Measurements from ENCODE around the gene TMEM9B.
"Not testable (repeated sequence)": the region's sequence is repeated elsewhere in the genome, so short reads cannot be mapped to it uniquely, and the experiment has no call there.

Gene TMEM9B

GRCh38 chr11:8998017-8998416 is 33.8 kb upstream of the TMEM9B start:
- Histone ChIP-seq H3K4me1 (ENCODE audit: control insufficient read depth, insufficient read depth, low read length) (peaks cover 3% of the 10 kb centered on the region), H3K36me3 (ENCODE audit: control insufficient read depth in 2 of 2, insufficient read depth in 2 of 2, low read length in 2 of 2) (no peaks in the 10 kb centered on the region), H3K27ac (ENCODE audit: low read length) (no peak overlapping the region)

GRCh38 chr11:8997451-8997850 is 33.2 kb upstream of the TMEM9B start:
- Histone ChIP-seq H3K4me1 (ENCODE audit: control insufficient read depth, insufficient read depth, low read length) (no peaks in the 10 kb centered on the region), H3K4me3 (ENCODE audit: low read length in 2 of 2) (no peak overlapping the region), H3K9ac (ENCODE audit: low read length in 2 of 2) (no peak overlapping the region), H3K27ac (ENCODE audit: low read length) (no peak overlapping the region), H3K36me3 (ENCODE audit: control insufficient read depth in 2 of 2, insufficient read depth in 2 of 2, low read length in 2 of 2) (no peaks in the 10 kb centered on the region), H3K9me3 (ENCODE audit: control insufficient read depth in 2 of 2, low read length in 2 of 2) (no peaks in the 10 kb centered on the region), H3K27me3 (ENCODE audit: control insufficient read depth in 1 of 2, insufficient read depth in 2 of 2, low read length in 2 of 2) (no peaks in the 10 kb centered on the region)

More at GRCh38 chr11:8998017-8998416, 33.8 kb upstream of the TMEM9B start:
- H3K9me3 ChIP-seq (ENCODE audit: control insufficient read depth in 2 of 2, low read length in 2 of 2) = no peaks in the 10 kb centered on the region
- H3K4me3 ChIP-seq (ENCODE audit: low read length in 2 of 2) = no peak overlapping the region
- H3K9ac ChIP-seq (ENCODE audit: low read length in 2 of 2) = no peak overlapping the region
- H3K27me3 ChIP-seq (ENCODE audit: control insufficient read depth in 1 of 2, insufficient read depth in 2 of 2, low read length in 2 of 2) = no peaks in the 10 kb centered on the region

GRCh38 chr11:8989453-8989852 is 25.2 kb upstream of the TMEM9B start:
- Histone ChIP-seq H3K27ac (ENCODE audit: low read length) (no peak overlapping the region), H3K27me3 (ENCODE audit: control insufficient read depth in 1 of 2, insufficient read depth in 2 of 2, low read length in 2 of 2) (no peaks in the 10 kb centered on the region), H3K4me1 (ENCODE audit: control insufficient read depth, insufficient read depth, low read length) (no peaks in the 10 kb centered on the region), H3K9me3 (ENCODE audit: control insufficient read depth in 2 of 2, low read length in 2 of 2) (no peaks in the 10 kb centered on the region), H3K4me3 (ENCODE audit: low read length in 2 of 2) (no peak overlapping the region), H3K9ac (ENCODE audit: low read length in 2 of 2) (no peak overlapping the region), H3K36me3 (ENCODE audit: control insufficient read depth in 2 of 2, insufficient read depth in 2 of 2, low read length in 2 of 2) (no peaks in the 10 kb centered on the region)

GRCh38 chr11:8988329-8989234 is 24.3 kb upstream of the TMEM9B start:
- Histone ChIP-seq H3K9ac (ENCODE audit: low read length in 2 of 2) (no peak overlapping the region), H3K27ac (ENCODE audit: low read length) (no peak overlapping the region), H3K9me3 (ENCODE audit: control insufficient read depth in 2 of 2, low read length in 2 of 2) (no peaks in the 10 kb centered on the region), H3K4me1 (ENCODE audit: control insufficient read depth, insufficient read depth, low read length) (no peaks in the 10 kb centered on the region), H3K4me3 (ENCODE audit: low read length in 2 of 2) (no peak overlapping the region), H3K27me3 (ENCODE audit: control insufficient read depth in 1 of 2, insufficient read depth in 2 of 2, low read length in 2 of 2) (no peaks in the 10 kb centered on the region), H3K36me3 (ENCODE audit: control insufficient read depth in 2 of 2, insufficient read depth in 2 of 2, low read length in 2 of 2) (peaks cover 0 to 2% of the 10 kb centered on the region in 2 donors)

- Histone ChIP-seq H3K27me3 (ENCODE audit: control insufficient read depth in 1 of 2, insufficient read depth in 2 of 2, low read length in 2 of 2) (no peaks in the 10 kb centered on the region), H3K9ac (ENCODE audit: low read length in 2 of 2) (no peak overlapping the region), H3K36me3 (ENCODE audit: control insufficient read depth in 2 of 2, insufficient read depth in 2 of 2, low read length in 2 of 2) (peaks cover 0 to 3% of the 10 kb centered on the region in 2 donors), H3K4me3 (ENCODE audit: low read length in 2 of 2) (no peak overlapping the region), H3K9me3 (ENCODE audit: control insufficient read depth in 2 of 2, low read length in 2 of 2) (no peaks in the 10 kb centered on the region), H3K27ac (ENCODE audit: low read length) (no peak overlapping the region), H3K4me1 (ENCODE audit: control insufficient read depth, insufficient read depth, low read length) (no peaks in the 10 kb centered on the region)
These were observed 23.2 kb upstream of the TMEM9B start for GRCh38 chr11:8987446-8987845.

GRCh38 chr11:8986772-8987171 is 22.5 kb upstream of the TMEM9B start:
- not testable (repeated sequence) for H3K27me3 ChIP-seq (ENCODE audit: control insufficient read depth in 1 of 2, insufficient read depth in 2 of 2, low read length in 2 of 2)

GRCh38 chr11:8985462-8985861 is 21.2 kb upstream of the TMEM9B start:
- Histone ChIP-seq H3K27me3 (ENCODE audit: control insufficient read depth in 1 of 2, insufficient read depth in 2 of 2, low read length in 2 of 2) (no peaks in the 10 kb centered on the region), H3K9me3 (ENCODE audit: control insufficient read depth in 2 of 2, low read length in 2 of 2) (no peaks in the 10 kb centered on the region), H3K9ac (ENCODE audit: low read length in 2 of 2) (no peak overlapping the region), H3K36me3 (ENCODE audit: control insufficient read depth in 2 of 2, insufficient read depth in 2 of 2, low read length in 2 of 2) (peaks cover 0 to 3% of the 10 kb centered on the region in 2 donors), H3K4me1 (ENCODE audit: control insufficient read depth, insufficient read depth, low read length) (no peaks in the 10 kb centered on the region), H3K4me3 (ENCODE audit: low read length in 2 of 2) (no peak overlapping the region), H3K27ac (ENCODE audit: low read length) (no peak overlapping the region)

More at GRCh38 chr11:8986772-8987171, 22.5 kb upstream of the TMEM9B start:
- H3K4me1 ChIP-seq (ENCODE audit: control insufficient read depth, insufficient read depth, low read length); H3K27ac ChIP-seq (ENCODE audit: low read length); H3K36me3 ChIP-seq (ENCODE audit: control insufficient read depth in 2 of 2, insufficient read depth in 2 of 2, low read length in 2 of 2); H3K9ac ChIP-seq (ENCODE audit: low read length in 2 of 2); H3K4me3 ChIP-seq (ENCODE audit: low read length in 2 of 2); H3K9me3 ChIP-seq (ENCODE audit: control insufficient read depth in 2 of 2, low read length in 2 of 2): not testable (repeated sequence)

GRCh38 chr11:8983552-8983951 is 19.3 kb upstream of the TMEM9B start:
- H3K9me3 ChIP-seq (ENCODE audit: control insufficient read depth in 2 of 2, low read length in 2 of 2) = no peaks in the 10 kb centered on the region
- H3K4me3 ChIP-seq (ENCODE audit: low read length in 2 of 2) = no peak overlapping the region
- no peak overlapping the region for H3K27ac ChIP-seq (ENCODE audit: low read length)
- no peaks in the 10 kb centered on the region for H3K27me3 ChIP-seq (ENCODE audit: control insufficient read depth in 1 of 2, insufficient read depth in 2 of 2, low read length in 2 of 2)
- H3K36me3 ChIP-seq (ENCODE audit: control insufficient read depth in 2 of 2, insufficient read depth in 2 of 2, low read length in 2 of 2) = peaks cover 0 to 3% of the 10 kb centered on the region in 2 donors
- no peak overlapping the region for H3K9ac ChIP-seq (ENCODE audit: low read length in 2 of 2)
- H3K4me1 ChIP-seq (ENCODE audit: control insufficient read depth, insufficient read depth, low read length) = no peaks in the 10 kb centered on the region

- Histone ChIP-seq H3K36me3 (ENCODE audit: control insufficient read depth in 2 of 2, insufficient read depth in 2 of 2, low read length in 2 of 2) (peaks cover 0 to 3% of the 10 kb centered on the region in 2 donors), H3K4me1 (ENCODE audit: control insufficient read depth, insufficient read depth, low read length) (no peaks in the 10 kb centered on the region), H3K9ac (ENCODE audit: low read length in 2 of 2) (no peak overlapping the region), H3K27ac (ENCODE audit: low read length) (no peak overlapping the region), H3K4me3 (ENCODE audit: low read length in 2 of 2) (no peak overlapping the region), H3K9me3 (ENCODE audit: control insufficient read depth in 2 of 2, low read length in 2 of 2) (no peaks in the 10 kb centered on the region), H3K27me3 (ENCODE audit: control insufficient read depth in 1 of 2, insufficient read depth in 2 of 2, low read length in 2 of 2) (no peaks in the 10 kb centered on the region)
These were observed 16.2 kb upstream of the TMEM9B start for GRCh38 chr11:8980485-8980884.

GRCh38 chr11:8979365-8979764 is 15.1 kb upstream of the TMEM9B start:
- not testable (repeated sequence) for H3K27ac ChIP-seq (ENCODE audit: low read length); H3K9me3 ChIP-seq (ENCODE audit: control insufficient read depth in 2 of 2, low read length in 2 of 2); H3K4me1 ChIP-seq (ENCODE audit: control insufficient read depth, insufficient read depth, low read length); H3K27me3 ChIP-seq (ENCODE audit: control insufficient read depth in 1 of 2, insufficient read depth in 2 of 2, low read length in 2 of 2); H3K36me3 ChIP-seq (ENCODE audit: control insufficient read depth in 2 of 2, insufficient read depth in 2 of 2, low read length in 2 of 2); H3K4me3 ChIP-seq (ENCODE audit: low read length in 2 of 2); H3K9ac ChIP-seq (ENCODE audit: low read length in 2 of 2)

GRCh38 chr11:8973121-8973520 is 8.9 kb upstream of the TMEM9B start:
- H3K36me3 ChIP-seq (ENCODE audit: control insufficient read depth in 2 of 2, insufficient read depth in 2 of 2, low read length in 2 of 2) = no peaks in the 10 kb centered on the region
- no peak overlapping the region for H3K9ac ChIP-seq (ENCODE audit: low read length in 2 of 2)
- H3K27ac ChIP-seq (ENCODE audit: low read length) = no peak overlapping the region
- no peaks in the 10 kb centered on the region for H3K4me1 ChIP-seq (ENCODE audit: control insufficient read depth, insufficient read depth, low read length)
- no peaks in the 10 kb centered on the region for H3K9me3 ChIP-seq (ENCODE audit: control insufficient read depth in 2 of 2, low read length in 2 of 2)
- no peak overlapping the region for H3K4me3 ChIP-seq (ENCODE audit: low read length in 2 of 2)
- no peaks in the 10 kb centered on the region for H3K27me3 ChIP-seq (ENCODE audit: control insufficient read depth in 1 of 2, insufficient read depth in 2 of 2, low read length in 2 of 2)

Data from stomach smooth muscle (tissue), 2 donors.